GM18909 (cell line): ENCODE measurements around the gene ANO2.

Source experiments
- ATAC-seq: cut with Tn5 transposase; IDR thresholded peaks from one replicate; pipeline ENCODE4 v1.9.1; 2021; ENCODE audit warnings: mild to moderate bottlenecking; ENCODE audit not compliant: unreplicated experiment, poor library complexity

ANO2 gene

GRCh38 chr12:5965950-5966383, 20.9 kb upstream of the ANO2 start:
- ATAC-seq, result no peak

DNA sequence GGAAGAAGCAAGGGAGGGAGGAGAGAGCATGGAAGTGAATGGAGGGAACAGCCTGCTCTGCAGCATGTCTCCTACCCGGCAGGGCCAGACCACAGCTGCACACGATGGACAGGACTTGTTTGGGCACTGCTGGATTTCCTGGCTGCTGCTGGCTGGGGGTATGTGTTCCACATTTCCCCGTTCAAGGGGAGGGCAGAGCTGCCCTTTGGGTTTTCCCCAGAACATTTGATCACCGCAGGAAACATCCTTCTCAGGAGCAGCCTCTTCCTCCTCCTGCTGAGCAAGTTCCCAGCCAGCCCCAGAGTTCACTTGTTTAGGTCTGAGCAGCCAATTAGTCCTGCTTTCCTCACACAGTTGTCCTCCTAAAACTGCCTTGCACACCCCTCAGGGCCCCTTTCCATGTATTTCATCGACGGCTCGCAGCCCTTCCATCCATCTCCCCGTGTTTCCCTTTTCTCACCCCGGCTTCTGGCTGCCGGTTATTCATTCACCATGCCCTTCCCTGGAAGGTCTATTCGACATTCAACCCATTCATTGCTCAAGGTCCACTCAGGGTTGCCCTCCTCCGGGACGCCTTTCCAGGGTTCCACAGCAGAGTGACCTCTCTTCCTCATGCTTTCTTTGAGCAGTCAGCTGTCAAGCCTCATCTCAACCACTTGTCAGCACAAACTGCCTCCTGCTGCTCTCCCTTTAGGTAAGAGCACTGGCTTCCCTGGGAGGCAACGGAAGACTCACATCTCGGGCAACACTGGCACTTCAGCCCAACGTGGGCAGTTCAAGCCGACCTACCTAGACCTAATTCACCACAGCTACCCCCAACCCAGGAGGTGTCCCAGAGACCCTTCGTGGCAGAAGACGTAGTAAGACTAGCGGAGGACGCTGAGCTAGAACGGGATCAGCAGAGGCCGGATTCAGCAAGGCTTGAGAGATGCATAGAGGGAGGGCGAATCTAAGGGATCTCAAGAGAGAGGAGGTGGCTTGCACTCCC, 20.1 kb upstream of the ANO2 start:
- ATAC-seq, result no peak

DNA sequence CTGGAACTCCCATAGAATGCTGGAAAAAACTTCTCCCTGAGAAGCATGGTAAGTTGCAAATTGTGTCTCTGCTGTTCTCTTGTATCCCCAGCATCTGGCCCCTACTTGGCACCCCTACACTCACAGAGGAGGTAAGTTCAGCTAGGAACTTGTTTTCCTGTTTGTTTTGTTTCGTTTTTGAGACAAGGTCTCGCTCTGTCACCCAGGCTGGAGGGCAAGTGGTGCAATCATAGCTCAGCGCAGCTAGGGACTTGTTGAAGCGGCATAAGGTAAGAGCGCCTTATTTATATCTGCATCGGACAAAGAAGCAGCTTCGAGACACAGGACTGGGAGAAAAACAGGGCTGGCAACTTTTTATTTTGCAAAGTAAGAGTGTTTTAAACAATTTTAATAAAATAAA, 18.5 kb upstream of the ANO2 start:
- no peak for ATAC-seq

- no peak for ATAC-seq
Observed at GRCh38 chr12:5960783-5961182, 15.7 kb upstream of the ANO2 start.

- no peak for ATAC-seq
Observed at GRCh38 chr12:5956987-5957386, 11.9 kb upstream of the ANO2 start.

DNA sequence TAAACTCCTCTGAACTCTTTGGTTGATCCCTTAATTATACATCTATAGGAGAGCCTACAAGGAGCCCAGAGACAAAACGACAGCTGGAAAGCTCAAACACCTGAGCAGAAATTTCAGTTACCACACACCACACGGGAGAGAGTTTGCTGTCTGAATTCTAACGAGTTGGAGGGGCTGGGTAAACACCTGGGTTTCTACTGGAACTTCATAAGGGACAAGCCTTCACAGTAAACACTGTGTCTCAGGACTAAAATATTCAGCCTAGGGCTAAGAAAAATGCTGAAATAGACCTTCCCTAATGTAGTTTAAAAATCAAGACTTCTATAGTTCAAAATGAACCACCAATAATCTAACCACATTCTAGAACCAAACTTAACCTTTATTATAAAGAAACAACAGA, 9.6 kb upstream of the ANO2 start:
- ATAC-seq, result no peak

- ATAC-seq, result no peak
Observed at GRCh38 chr12:5953835-5954586, 9.0 kb upstream of the ANO2 start.

GRCh38 chr12:5952031-5952430, 7.0 kb upstream of the ANO2 start:
- no peak for ATAC-seq

DNA sequence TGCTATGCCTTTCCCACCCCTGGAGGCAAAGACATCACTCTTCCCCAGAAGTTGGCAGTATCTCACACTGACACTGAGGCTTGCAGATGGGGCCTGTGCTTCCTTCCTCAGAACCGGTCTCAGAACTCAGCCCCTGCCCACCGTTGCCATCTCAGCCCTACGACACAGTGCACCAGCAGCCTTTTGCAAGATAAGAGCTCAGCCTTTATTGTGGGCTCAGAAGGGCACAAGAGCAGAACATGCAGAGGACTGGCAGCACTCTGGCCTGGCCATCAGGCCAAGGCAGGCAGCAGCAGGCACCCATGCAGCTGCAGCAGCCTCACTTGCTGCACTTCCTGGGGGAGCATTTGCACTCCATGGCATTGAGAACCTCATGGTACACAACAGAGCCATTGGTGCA, 3.6 kb upstream of the ANO2 start:
- ATAC-seq, result no peak

DNA sequence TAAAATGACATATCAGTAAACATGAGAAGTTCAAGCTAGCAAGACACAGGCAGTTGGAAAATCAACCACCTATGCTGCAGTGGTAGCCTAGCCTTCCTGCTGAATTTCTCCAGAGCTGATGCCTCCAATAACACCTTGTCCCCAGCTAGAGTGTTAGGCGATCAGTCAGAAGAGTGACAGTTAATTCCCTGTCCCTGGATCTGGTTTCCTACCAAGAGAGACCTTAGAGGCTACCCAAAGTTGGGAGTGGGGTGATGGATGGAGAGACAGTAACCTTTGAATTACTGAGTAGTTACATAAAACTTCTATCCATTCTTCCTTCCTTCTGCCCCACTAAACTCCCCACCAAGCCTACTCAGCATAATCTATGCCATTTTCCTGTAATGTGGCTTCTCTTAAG, 1.9 kb upstream of the ANO2 start:
- ATAC-seq, result no peak

- no peak for ATAC-seq
Observed at GRCh38 chr12:5946388-5946787, 1.3 kb upstream of the ANO2 start.

GRCh38 chr12:5944688-5945070, 380 bp downstream of the ANO2 start:
- ATAC-seq, result no peak

GRCh38 chr12:5944053-5944452, 1.0 kb downstream of the ANO2 start:
- no peak for ATAC-seq

DNA sequence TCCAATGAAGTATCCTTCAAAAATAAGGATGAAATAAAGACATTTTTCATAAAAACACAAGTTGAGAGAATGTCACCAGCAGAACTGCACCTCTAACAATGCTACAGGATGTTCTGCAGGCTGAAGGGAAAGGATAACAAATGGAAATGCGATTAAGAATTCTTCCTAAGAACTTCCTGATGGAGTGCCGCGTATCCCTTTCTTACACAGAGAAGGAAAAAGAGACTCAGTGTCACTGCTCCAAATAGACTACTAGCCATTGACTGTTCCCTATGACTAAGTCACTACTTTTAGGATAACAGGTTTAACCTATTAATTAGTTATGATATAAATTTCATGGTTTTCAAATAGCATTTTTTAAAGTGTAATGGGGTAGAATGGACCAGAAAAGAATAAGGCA, 3.2 kb downstream of the ANO2 start:
- ATAC-seq, result no peak

DNA sequence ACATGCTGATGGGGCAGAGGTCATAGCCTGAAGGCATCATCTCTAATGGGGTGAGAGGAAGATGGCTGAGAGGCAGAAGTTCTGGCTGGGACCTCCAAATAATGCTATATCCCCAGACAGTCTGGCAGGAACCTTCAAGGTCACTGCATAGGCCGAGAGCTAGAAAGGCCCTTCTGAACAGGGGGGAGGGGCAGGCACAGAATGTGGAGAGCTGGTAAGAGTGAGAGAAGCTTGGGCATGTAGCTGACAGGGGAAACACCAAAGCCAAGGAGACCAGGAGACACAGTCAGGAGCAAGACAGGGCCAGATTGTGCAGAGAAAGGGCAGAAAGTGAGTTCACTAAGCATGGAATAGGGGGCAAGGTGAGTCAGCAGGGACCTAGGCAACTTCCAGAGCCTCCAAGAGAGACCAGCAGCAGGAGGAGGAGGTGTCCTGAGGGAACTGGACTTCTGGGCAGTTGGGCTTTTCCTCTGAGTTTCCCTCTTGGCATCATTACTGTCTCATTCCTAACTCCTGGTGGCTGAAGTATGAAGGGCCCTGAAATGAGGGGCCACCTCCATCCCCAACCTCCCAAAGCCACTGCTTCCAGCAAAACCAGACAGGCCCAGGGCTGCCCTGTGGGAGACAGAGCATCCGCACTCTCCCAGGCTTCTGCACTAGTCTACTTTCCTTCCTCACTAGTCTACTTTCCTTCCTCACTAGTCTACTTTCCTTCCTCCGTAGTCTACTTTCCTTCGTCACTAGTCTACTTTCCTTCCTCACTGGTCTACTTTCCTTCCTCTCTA, 17.1 kb downstream of the ANO2 start:
- no peak for ATAC-seq

DNA sequence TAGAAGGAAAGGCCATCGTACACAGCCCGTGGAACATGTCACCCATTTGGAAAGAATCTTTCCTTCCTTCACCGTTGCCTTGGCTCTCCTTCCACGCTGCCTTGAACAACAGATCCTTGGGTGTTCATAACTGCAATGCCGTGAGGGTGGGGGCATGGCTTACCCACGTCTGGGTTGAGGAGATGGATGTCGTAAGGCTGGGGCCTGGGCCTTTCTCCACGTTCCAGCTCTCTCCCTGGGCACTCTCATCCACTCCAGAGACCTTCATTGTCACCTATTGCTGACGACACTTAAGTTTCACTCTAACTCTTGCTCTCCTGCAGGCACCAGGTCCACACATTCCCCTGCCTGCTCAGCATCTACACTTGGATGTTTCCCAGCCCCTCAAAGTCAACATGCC, 19.4 kb downstream of the ANO2 start:
- no peak for ATAC-seq

DNA sequence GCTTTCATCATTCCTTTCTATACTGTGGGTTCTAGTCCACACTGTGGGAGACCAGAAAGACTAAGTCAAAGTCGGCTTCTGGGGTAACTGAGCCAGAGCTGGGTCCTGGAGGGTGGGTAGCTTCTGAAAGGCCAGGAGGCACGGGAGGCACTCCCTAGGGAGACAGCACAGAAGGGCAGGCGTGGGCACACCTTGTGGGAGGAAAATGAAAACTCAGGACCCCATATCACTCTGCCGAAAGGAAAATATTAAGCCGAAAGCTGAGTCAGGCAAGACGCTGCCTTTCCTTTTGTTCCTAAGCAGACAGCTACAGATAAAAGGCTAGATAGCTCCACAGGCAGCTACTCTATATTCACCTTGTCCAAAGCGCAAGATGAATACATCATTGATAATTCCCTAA, 20.7 kb downstream of the ANO2 start:
- ATAC-seq, result no peak

DNA sequence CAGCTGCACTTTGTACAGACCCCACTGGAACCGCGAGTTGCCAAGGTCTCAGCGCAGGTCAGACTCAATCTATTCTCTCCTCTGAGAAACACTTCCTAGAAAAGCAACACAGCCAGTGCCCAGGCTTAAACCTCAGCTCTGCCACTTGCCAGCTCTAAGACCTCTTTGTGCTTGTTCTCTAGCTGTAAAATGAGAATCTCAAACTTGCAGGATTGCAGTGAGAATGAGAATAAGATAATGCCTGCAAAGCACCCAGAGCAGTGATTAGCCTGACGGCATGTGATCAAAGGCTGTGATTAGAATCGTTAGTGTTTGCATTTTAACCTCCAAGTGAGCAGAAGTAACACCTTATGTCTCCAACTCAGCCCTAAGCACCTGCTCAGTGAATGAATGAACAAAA, 21.3 kb downstream of the ANO2 start:
- no peak for ATAC-seq

DNA sequence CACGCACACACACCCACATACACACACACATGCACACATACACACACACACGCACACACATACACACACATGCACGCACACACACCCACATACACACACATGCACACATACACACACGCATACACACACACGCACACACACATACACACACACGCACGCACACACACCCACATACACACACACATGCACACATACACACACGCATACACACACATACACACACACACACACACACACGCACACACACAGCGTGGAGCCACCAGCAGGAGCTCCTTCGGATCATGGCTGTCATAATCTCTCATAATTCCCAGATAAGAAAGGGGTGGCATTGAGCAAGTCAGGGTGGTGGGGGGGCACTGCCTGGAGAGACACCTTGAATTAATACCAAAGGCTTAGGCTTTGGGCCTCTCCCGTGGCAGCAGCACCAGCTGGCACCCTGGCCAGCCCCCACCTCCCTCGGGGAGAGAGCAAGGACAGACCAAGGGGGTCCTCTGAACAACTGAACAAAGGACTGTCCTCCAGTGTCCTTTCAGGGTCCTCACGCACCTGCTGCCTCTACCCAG, 21.9 kb downstream of the ANO2 start:
- no peak for ATAC-seq
